Tibial nerve (tissue), 4 donors: ENCODE results near the gene CDKN3. TPM values are rescaled to one million over a fixed set of nuclear protein-coding genes. Genes with fewer than 3 reads are reported as not detected.
"Not testable (repeated sequence)": the region's sequence is repeated elsewhere in the genome, so short reads cannot be mapped to it uniquely, and the experiment has no call there.

ENCODE experiments used
- DNase-seq, 2 donors: peaks; one replicate each; pipeline ENCODE4 v3.0.0-alpha.2; 2019; ENCODE audit warnings: low spot score in 2 of 2
- H3K27ac ChIP-seq, 4 donors: fragments of 200-600 bp; sonication (generic) in 3 of 4; one replicate each; pipeline ENCODE4 v1.5.1; 2017 to 2019; ENCODE audit warnings: mild to moderate bottlenecking in 1 of 4
- H3K27me3 ChIP-seq, 2 donors: fragments of 200-600 bp; sonication (generic) in 1 of 2; one replicate each; pipeline versions ENCODE4 v1.5.1 to v1.6.0; 2017 to 2019
- H3K36me3 ChIP-seq, 3 donors: fragments of 200-600 bp; sonication (generic); one replicate each; pipeline ENCODE4 v1.5.1; 2018 to 2019
- H3K4me1 ChIP-seq, 4 donors: fragments of 200-600 bp; sonication (generic) in 3 of 4; one replicate each; pipeline ENCODE4 v1.5.1; 2017 to 2019
- H3K4me3 ChIP-seq, 4 donors: fragments of 200-600 bp; sonication (generic) in 3 of 4; one replicate each; pipeline ENCODE4 v1.5.1; 2017 to 2019; ENCODE audit warnings: mild to moderate bottlenecking in 1 of 4, moderate library complexity in 1 of 4
- H3K9me3 ChIP-seq, 4 donors: fragments of 200-600 bp; sonication (generic) in 3 of 4; one replicate each; pipeline ENCODE4 v1.5.1; 2017 to 2019
- CTCF ChIP-seq, 5 experiments: fragments of 200-600 bp in 3 of 5; fragments of 450-650 bp in 2 of 5; sonication (generic) in 3 of 5; IDR thresholded peaks; one replicate each; pipeline ENCODE4 v1.5.1; 2016 to 2019; ENCODE audit warnings: antibody characterized with exemption in 5 of 5, mild to moderate bottlenecking in 3 of 5, moderate library complexity in 2 of 5
- EP300 ChIP-seq, 2 donors: sonication (generic); formaldehyde crosslinking; IDR thresholded peaks; one replicate each; pipeline ENCODE4 v1.6.1; 2017; ENCODE audit warnings: antibody characterized with exemption in 2 of 2, mild to moderate bottlenecking in 1 of 2
- POLR2A ChIP-seq, 2 donors: fragments of 450-650 bp; IDR thresholded peaks; one replicate each; pipeline ENCODE4 v1.6.1; 2017; ENCODE audit warnings: antibody characterized with exemption in 2 of 2, mild to moderate bottlenecking in 2 of 2, moderate library complexity in 2 of 2
- WGBS, 2 donors: methylation state at CpG; one replicate each; pipeline ENCODE4 v1.1.5; 2018; 5-methylcytosine and 5-hydroxymethylcytosine counted together
- total RNA-seq, 4 donors: library from RNA; depleted of rRNA; stranded (reverse); fragments of >200 nt; gene quantifications; one replicate each; pipeline ENCODE4 v1.1.0, GENCODE V29; 2016

The CDKN3 gene
- total RNA-seq, 4 donors from 2014 or later: 3.6 to 4.6 TPM; not detected in 2

GRCh38 chr14:54455363-54455762 lies 58.6 kb downstream of the CDKN3 start:
- peaks cover 0 to 4% (median 0%) of the 10 kb centered on the region in 3 donors for H3K36me3 ChIP-seq
- H3K27me3 ChIP-seq: no peaks in the 10 kb centered on the region
- H3K9me3 ChIP-seq: peaks cover 0 to 6% (median 0%) of the 10 kb centered on the region in 4 donors
- H3K27ac ChIP-seq: no peak overlapping the region
- no peak overlapping the region for H3K4me3 ChIP-seq
- DNase-seq: no peak
- WGBS, 2 donors: 64 to 73% methylated on average over 1 of the region's 1 CpG
- TF ChIP-seq EP300 (IDR thresholded peaks at IDR 0.05) (no peak), POLR2A (IDR thresholded peaks at IDR 0.05) (no peak), CTCF (IDR thresholded peaks at IDR 0.05) (no peak)
- H3K4me1 ChIP-seq: no peaks in the 10 kb centered on the region

- not testable (repeated sequence) for H3K9me3 ChIP-seq, H3K4me3 ChIP-seq, H3K27me3 ChIP-seq, H3K27ac ChIP-seq, DNase-seq, H3K36me3 ChIP-seq, H3K4me1 ChIP-seq
- WGBS, 2 donors: 94 to 96% methylated on average over 1 of the region's 1 CpG
Measured at GRCh38 chr14:54456820-54457608, 60.2 kb downstream of the CDKN3 start.

GRCh38 chr14:54457609-54457996 lies 60.8 kb downstream of the CDKN3 start:
- no peak overlapping the region for H3K27ac ChIP-seq
- DNase-seq: no peak
- no peaks in the 10 kb centered on the region for H3K27me3 ChIP-seq
- no peak for TF ChIP-seq POLR2A (IDR thresholded peaks at IDR 0.05)
- no peak for TF ChIP-seq CTCF (IDR thresholded peaks at IDR 0.05)
- no peak for TF ChIP-seq EP300 (IDR thresholded peaks at IDR 0.05)
- no peak overlapping the region for H3K4me3 ChIP-seq
- peaks cover 0 to 5% (median 0%) of the 10 kb centered on the region in 3 donors for H3K36me3 ChIP-seq
- WGBS, 2 donors: 61 to 62% methylated on average over 3 of the region's 3 CpGs
- peaks cover 0 to 6% (median 0%) of the 10 kb centered on the region in 4 donors for H3K9me3 ChIP-seq
- no peaks in the 10 kb centered on the region for H3K4me1 ChIP-seq

GRCh38 chr14:54458536-54458935 lies 61.7 kb downstream of the CDKN3 start:
- not testable (repeated sequence) for H3K27ac ChIP-seq, H3K36me3 ChIP-seq, DNase-seq, H3K4me1 ChIP-seq, H3K4me3 ChIP-seq, H3K9me3 ChIP-seq, H3K27me3 ChIP-seq

- H3K27me3 ChIP-seq: no peaks in the 10 kb centered on the region
- no peak for TF ChIP-seq POLR2A (IDR thresholded peaks at IDR 0.05)
- TF ChIP-seq CTCF (IDR thresholded peaks at IDR 0.05): no peak
- TF ChIP-seq EP300 (IDR thresholded peaks at IDR 0.05): no peak
- no peak overlapping the region for H3K4me3 ChIP-seq
- no peak for DNase-seq
- H3K4me1 ChIP-seq: no peaks in the 10 kb centered on the region
- H3K9me3 ChIP-seq: peaks cover 0 to 6% (median 0%) of the 10 kb centered on the region in 4 donors
- no peak overlapping the region for H3K27ac ChIP-seq
- peaks cover 0 to 5% (median 0%) of the 10 kb centered on the region in 3 donors for H3K36me3 ChIP-seq
- 90 to 93% methylated on average over 3 of the region's 3 CpGs for WGBS, 2 donors
Measured at GRCh38 chr14:54459106-54459505, 62.3 kb downstream of the CDKN3 start.

GRCh38 chr14:54462048-54462447 lies 65.2 kb downstream of the CDKN3 start:
- H3K27me3 ChIP-seq: no peaks in the 10 kb centered on the region
- no peak overlapping the region for H3K4me3 ChIP-seq
- H3K36me3 ChIP-seq: peaks cover 0 to 8% (median 0%) of the 10 kb centered on the region in 3 donors
- peaks cover 0 to 9% (median 0%) of the 10 kb centered on the region in 4 donors for H3K9me3 ChIP-seq
- H3K27ac ChIP-seq: no peak overlapping the region
- 69 to 74% methylated on average over 5 of the region's 5 CpGs for WGBS, 2 donors
- no peak for DNase-seq
- no peak for TF ChIP-seq POLR2A (IDR thresholded peaks at IDR 0.05)
- TF ChIP-seq EP300 (IDR thresholded peaks at IDR 0.05): no peak
- no peak for TF ChIP-seq CTCF (IDR thresholded peaks at IDR 0.05)
- no peaks in the 10 kb centered on the region for H3K4me1 ChIP-seq
